ENCODE results near the gene HOXC10. TPM values are rescaled to one million over a fixed set of nuclear protein-coding genes. Genes with fewer than 3 reads are reported as not detected.
A peak's percentile ranks its signal among the peaks of the same experiment; 100 is the strongest.

HOXC10 gene
- polyA plus RNA-seq, 3 donors, result not detected

GRCh38 chr12:54014377-54015017 lies 29.6 kb downstream of the HOXC10 start:
- no peak overlapping the region for H2AFZ ChIP-seq (ENCODE audit: insufficient read depth, low read depth, low read length, poor library complexity, severe bottlenecking)
- peaks cover 96 to 100% of the 10 kb centered on the region in 2 donors for H3K27me3 ChIP-seq (ENCODE audit: control insufficient read depth in 2 of 2, insufficient read depth in 2 of 2, low read length in 2 of 2)
- H3K79me2 ChIP-seq (ENCODE audit: insufficient read depth, low read length), result no peaks in the 10 kb centered on the region
- H3K4me1 ChIP-seq (ENCODE audit: control insufficient read depth in 1 of 2, insufficient read depth in 2 of 2, low read length in 2 of 2), result peaks cover 14 to 16% of the 10 kb centered on the region in 2 donors
- H3K4me1 Mint-ChIP-seq, result peaks cover 32% of the 10 kb centered on the region
- peaks cover 0 to 50% (median 16%) of the 10 kb centered on the region in 7 donors for H3K9me3 Mint-ChIP-seq
- no peak for TF ChIP-seq CTCF (IDR thresholded peaks at IDR 0.05)
- H3K4me3 ChIP-seq (replicated peaks in 1 of 3; ENCODE audit: low read depth in 2 of 3, low read length in 3 of 3), result peak overlapping the region in 1 of 3 experiments; percentile 23
- H3K27ac Mint-ChIP-seq, result no peak overlapping the region
- H3K36me3 Mint-ChIP-seq, result peaks cover 2 to 7% of the 10 kb centered on the region in 2 donors
- no peak overlapping the region for H3K27ac ChIP-seq (ENCODE audit: low read depth in 1 of 2, low read length in 2 of 2)
- no peak overlapping the region for H3K4me2 ChIP-seq (replicated peaks; ENCODE audit: extremely low read depth, low read length, poor library complexity, severe bottlenecking)
- no peaks in the 10 kb centered on the region for H4K20me1 ChIP-seq (ENCODE audit: insufficient read depth, low read length)
- DNase-seq, result no peak
- no peaks in the 10 kb centered on the region for H3K36me3 ChIP-seq (replicated peaks in 1 of 2; ENCODE audit: control insufficient read depth in 1 of 2, insufficient read depth in 2 of 2, low read length in 2 of 2)
- H3K27me3 Mint-ChIP-seq (ENCODE audit: low read depth in 3 of 3), result peaks cover 96 to 100% (median 99%) of the 10 kb centered on the region in 3 donors
- H3K9ac ChIP-seq (ENCODE audit: insufficient read depth, low read length, poor library complexity, severe bottlenecking), result no peak overlapping the region
- intact Hi-C loops (cut with micrococcal nuclease), result no loop called here
- WGBS (ENCODE audit: insufficient coverage), result 9% methylated on average over 15 of the region's 36 CpGs
- peak overlapping the region in 1 of 2 donors; percentile 84 for H3K4me3 Mint-ChIP-seq
- H3K9me3 ChIP-seq (replicated peaks in 1 of 2; ENCODE audit: control insufficient read depth in 1 of 2, insufficient read depth in 1 of 2, low read length in 2 of 2), result peaks cover 10 to 42% of the 10 kb centered on the region in 2 donors

GRCh38 chr12:54015018-54015931 lies 30.3 kb downstream of the HOXC10 start:
- no peak overlapping the region for H3K4me2 ChIP-seq (replicated peaks; ENCODE audit: extremely low read depth, low read length, poor library complexity, severe bottlenecking)
- H3K4me1 ChIP-seq (ENCODE audit: control insufficient read depth in 1 of 2, insufficient read depth in 2 of 2, low read length in 2 of 2), result peaks cover 14 to 16% of the 10 kb centered on the region in 2 donors
- no peaks in the 10 kb centered on the region for H4K20me1 ChIP-seq (ENCODE audit: insufficient read depth, low read length)
- H3K4me3 ChIP-seq (replicated peaks in 1 of 3; ENCODE audit: low read depth in 2 of 3, low read length in 3 of 3), result no peak overlapping the region
- Mint-ChIP-seq H3K4me1 (peaks cover 34% of the 10 kb centered on the region), H3K27me3 (ENCODE audit: low read depth in 3 of 3) (peaks cover 96 to 100% (median 99%) of the 10 kb centered on the region in 3 donors), H3K4me3 (peak overlapping the region in 1 of 2 donors; percentile 71), H3K9me3 (peaks cover 0 to 49% (median 16%) of the 10 kb centered on the region in 7 donors), H3K36me3 (peaks cover 0 to 8% of the 10 kb centered on the region in 2 donors), H3K27ac (no peak overlapping the region)
- WGBS (ENCODE audit: insufficient coverage), result 8% methylated on average over 6 of the region's 23 CpGs
- H3K79me2 ChIP-seq (ENCODE audit: insufficient read depth, low read length), result no peaks in the 10 kb centered on the region
- no peak for TF ChIP-seq CTCF (IDR thresholded peaks at IDR 0.05)
- H3K27ac ChIP-seq (ENCODE audit: low read depth in 1 of 2, low read length in 2 of 2), result no peak overlapping the region
- peaks cover 10 to 35% of the 10 kb centered on the region in 2 donors for H3K9me3 ChIP-seq (replicated peaks in 1 of 2; ENCODE audit: control insufficient read depth in 1 of 2, insufficient read depth in 1 of 2, low read length in 2 of 2)
- H2AFZ ChIP-seq (ENCODE audit: insufficient read depth, low read depth, low read length, poor library complexity, severe bottlenecking), result no peak overlapping the region
- no peak for DNase-seq
- intact Hi-C loops (cut with micrococcal nuclease), result no loop called here
- peaks cover 96 to 100% of the 10 kb centered on the region in 2 donors for H3K27me3 ChIP-seq (ENCODE audit: control insufficient read depth in 2 of 2, insufficient read depth in 2 of 2, low read length in 2 of 2)
- no peak overlapping the region for H3K9ac ChIP-seq (ENCODE audit: insufficient read depth, low read length, poor library complexity, severe bottlenecking)
- no peaks in the 10 kb centered on the region for H3K36me3 ChIP-seq (replicated peaks in 1 of 2; ENCODE audit: control insufficient read depth in 1 of 2, insufficient read depth in 2 of 2, low read length in 2 of 2)

Data from CD14-positive monocyte (primary cell).